SK-N-SH (cell line): ENCODE results near the gene UNKL.

ENCODE experiments used
- CHD2 ChIP-seq: fragments of 150-350 bp; IDR thresholded peaks from 2 replicates; pipeline ENCODE4 v1.6.1; 2018; ENCODE audit warnings: low read length; ENCODE audit not compliant: partially characterized antibody
- NFIC ChIP-seq: IDR thresholded peaks from 2 replicates; pipeline ENCODE4 v1.4.0; 2012; ENCODE audit warnings: borderline replicate concordance
- RAD21 ChIP-seq: IDR thresholded peaks from 2 replicates; pipeline ENCODE4 v1.6.1; 2012; ENCODE audit warnings: mild to moderate bottlenecking, low read length
- RFX5 ChIP-seq: IDR thresholded peaks from 2 replicates; pipeline ENCODE4 v1.6.1; 2012; ENCODE audit warnings: mild to moderate bottlenecking, improper control_type of control experiment, low read length
- TAF1 ChIP-seq: IDR thresholded peaks from 2 replicates; pipeline ENCODE4 v1.6.1; 2012; ENCODE audit warnings: low read depth, mild to moderate bottlenecking, low read length, moderate library complexity, borderline replicate concordance
- TCF12 ChIP-seq: IDR thresholded peaks from 2 replicates; pipeline ENCODE4 v1.4.0; 2012
- TF ChIP-seq, protein P1 (sequence below): fragments of 200-600 bp; sonication (generic); IDR thresholded peaks from 2 replicates; pipeline ENCODE4 v1.6.1; 2017; ENCODE audit warnings: antibody characterized with exemption, mild to moderate bottlenecking, moderate library complexity
- TF ChIP-seq, protein P2 (sequence below): IDR thresholded peaks from 2 replicates; pipeline ENCODE4; 2012
- TF ChIP-seq, protein P3 (sequence below): IDR thresholded peaks from 2 replicates; pipeline ENCODE4 v1.4.0; 2012; ENCODE audit warnings: low read depth

DNA sequence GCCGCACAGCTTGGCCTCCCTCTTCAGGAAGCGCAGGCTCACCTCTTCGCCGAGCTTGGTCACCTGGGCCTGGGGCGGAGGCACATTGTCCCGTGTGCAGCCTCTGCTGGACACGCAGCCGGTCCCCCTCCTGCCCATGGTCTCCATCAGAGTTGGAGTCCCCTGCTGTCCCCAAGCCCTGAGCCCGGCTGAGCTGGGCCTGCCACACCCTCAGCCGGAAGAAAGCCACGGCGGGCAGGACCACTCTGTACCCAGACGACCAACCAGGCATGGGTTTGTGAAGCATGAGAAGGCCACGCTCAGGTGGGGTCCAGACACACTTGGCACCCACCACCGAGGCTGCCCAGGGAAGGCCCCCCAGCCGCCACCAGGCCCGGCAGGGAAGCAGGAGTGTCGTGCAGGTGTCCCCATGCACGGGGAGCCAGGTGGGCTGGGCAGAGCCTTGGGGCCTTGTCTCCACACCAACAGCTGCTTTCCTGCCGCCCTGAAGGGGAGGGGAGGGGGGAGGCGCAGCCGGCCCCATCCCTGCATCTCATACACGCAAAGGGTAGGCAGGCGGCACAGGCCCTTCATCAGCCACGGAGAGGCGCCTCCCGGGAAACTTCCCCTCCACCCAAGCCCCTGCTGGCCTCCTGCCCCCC lies 24.7 kb upstream of the UNKL start:
- TF ChIP-seq, protein P1, sequence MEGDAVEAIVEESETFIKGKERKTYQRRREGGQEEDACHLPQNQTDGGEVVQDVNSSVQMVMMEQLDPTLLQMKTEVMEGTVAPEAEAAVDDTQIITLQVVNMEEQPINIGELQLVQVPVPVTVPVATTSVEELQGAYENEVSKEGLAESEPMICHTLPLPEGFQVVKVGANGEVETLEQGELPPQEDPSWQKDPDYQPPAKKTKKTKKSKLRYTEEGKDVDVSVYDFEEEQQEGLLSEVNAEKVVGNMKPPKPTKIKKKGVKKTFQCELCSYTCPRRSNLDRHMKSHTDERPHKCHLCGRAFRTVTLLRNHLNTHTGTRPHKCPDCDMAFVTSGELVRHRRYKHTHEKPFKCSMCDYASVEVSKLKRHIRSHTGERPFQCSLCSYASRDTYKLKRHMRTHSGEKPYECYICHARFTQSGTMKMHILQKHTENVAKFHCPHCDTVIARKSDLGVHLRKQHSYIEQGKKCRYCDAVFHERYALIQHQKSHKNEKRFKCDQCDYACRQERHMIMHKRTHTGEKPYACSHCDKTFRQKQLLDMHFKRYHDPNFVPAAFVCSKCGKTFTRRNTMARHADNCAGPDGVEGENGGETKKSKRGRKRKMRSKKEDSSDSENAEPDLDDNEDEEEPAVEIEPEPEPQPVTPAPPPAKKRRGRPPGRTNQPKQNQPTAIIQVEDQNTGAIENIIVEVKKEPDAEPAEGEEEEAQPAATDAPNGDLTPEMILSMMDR: no peak
- TF ChIP-seq NFIC (no peak), TAF1 (no peak), RFX5 (no peak), CHD2 (no peak), TCF12 (no peak), RAD21 (no peak)
- TF ChIP-seq, protein P2, sequence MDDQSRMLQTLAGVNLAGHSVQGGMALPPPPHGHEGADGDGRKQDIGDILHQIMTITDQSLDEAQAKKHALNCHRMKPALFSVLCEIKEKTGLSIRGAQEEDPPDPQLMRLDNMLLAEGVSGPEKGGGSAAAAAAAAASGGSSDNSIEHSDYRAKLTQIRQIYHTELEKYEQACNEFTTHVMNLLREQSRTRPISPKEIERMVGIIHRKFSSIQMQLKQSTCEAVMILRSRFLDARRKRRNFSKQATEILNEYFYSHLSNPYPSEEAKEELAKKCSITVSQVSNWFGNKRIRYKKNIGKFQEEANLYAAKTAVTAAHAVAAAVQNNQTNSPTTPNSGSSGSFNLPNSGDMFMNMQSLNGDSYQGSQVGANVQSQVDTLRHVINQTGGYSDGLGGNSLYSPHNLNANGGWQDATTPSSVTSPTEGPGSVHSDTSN: no peak
- TF ChIP-seq, protein P3, sequence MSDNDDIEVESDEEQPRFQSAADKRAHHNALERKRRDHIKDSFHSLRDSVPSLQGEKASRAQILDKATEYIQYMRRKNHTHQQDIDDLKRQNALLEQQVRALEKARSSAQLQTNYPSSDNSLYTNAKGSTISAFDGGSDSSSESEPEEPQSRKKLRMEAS: no peak
